IPS-18c (cell line): Measurements from ENCODE around the gene PDIA5.

Experiments used
- H3K4me3 ChIP-seq: 2 replicates; pipeline ENCODE4 v1.7.0; 2013; ENCODE audit warnings: low read depth, mild to moderate bottlenecking, low read length, moderate library complexity; ENCODE audit not compliant: insufficient read depth
- H3K9me3 ChIP-seq: one replicate; pipeline ENCODE4 v1.6.1; 2013; ENCODE audit warnings: mild to moderate bottlenecking, low read length, moderate library complexity; ENCODE audit not compliant: control insufficient read depth, insufficient read depth

The PDIA5 gene

GRCh38 chr3:123036352-123037014 lies 30.3 kb upstream of the PDIA5 start:
- H3K4me3 ChIP-seq: no peak overlapping the region

GRCh38 chr3:123037015-123037375 lies 29.8 kb upstream of the PDIA5 start:
- Histone ChIP-seq H3K9me3 (no peaks in the 10 kb centered on the region), H3K4me3 (no peak overlapping the region)

More at GRCh38 chr3:123036352-123037014, 30.3 kb upstream of the PDIA5 start:
- no peaks in the 10 kb centered on the region for H3K9me3 ChIP-seq

GRCh38 chr3:123038751-123039150 lies 28.1 kb upstream of the PDIA5 start:
- no peak overlapping the region for H3K4me3 ChIP-seq
- no peaks in the 10 kb centered on the region for H3K9me3 ChIP-seq

GRCh38 chr3:123039178-123039577 lies 27.6 kb upstream of the PDIA5 start:
- H3K4me3 ChIP-seq: no peak overlapping the region
- no peaks in the 10 kb centered on the region for H3K9me3 ChIP-seq

GRCh38 chr3:123042413-123042812 lies 24.4 kb upstream of the PDIA5 start:
- H3K9me3 ChIP-seq: no peaks in the 10 kb centered on the region
- no peak overlapping the region for H3K4me3 ChIP-seq

- H3K4me3 ChIP-seq: no peak overlapping the region
- no peaks in the 10 kb centered on the region for H3K9me3 ChIP-seq
These were observed 21.7 kb upstream of the PDIA5 start for GRCh38 chr3:123044981-123045763.

- no peaks in the 10 kb centered on the region for H3K9me3 ChIP-seq
- no peak overlapping the region for H3K4me3 ChIP-seq
These were observed 20.4 kb upstream of the PDIA5 start for GRCh38 chr3:123046262-123047061.

- no peaks in the 10 kb centered on the region for H3K9me3 ChIP-seq
- no peak overlapping the region for H3K4me3 ChIP-seq
These were observed 19.8 kb upstream of the PDIA5 start for GRCh38 chr3:123047062-123047319.

GRCh38 chr3:123048480-123049237 lies 18.2 kb upstream of the PDIA5 start:
- Histone ChIP-seq H3K9me3 (no peaks in the 10 kb centered on the region), H3K4me3 (no peak overlapping the region)

- no peaks in the 10 kb centered on the region for H3K9me3 ChIP-seq
- no peak overlapping the region for H3K4me3 ChIP-seq
These were observed 16.2 kb upstream of the PDIA5 start for GRCh38 chr3:123050666-123051065.

GRCh38 chr3:123053107-123053506 lies 13.7 kb upstream of the PDIA5 start:
- Histone ChIP-seq H3K9me3 (no peaks in the 10 kb centered on the region), H3K4me3 (no peak overlapping the region)

- no peak overlapping the region for H3K4me3 ChIP-seq
These were observed 12.6 kb upstream of the PDIA5 start for GRCh38 chr3:123054109-123054778.

GRCh38 chr3:123054931-123055330 lies 11.9 kb upstream of the PDIA5 start:
- H3K4me3 ChIP-seq: no peak overlapping the region
- H3K9me3 ChIP-seq: no peaks in the 10 kb centered on the region

More at GRCh38 chr3:123054109-123054778, 12.6 kb upstream of the PDIA5 start:
- H3K9me3 ChIP-seq: no peaks in the 10 kb centered on the region

GRCh38 chr3:123055352-123055751 lies 11.5 kb upstream of the PDIA5 start:
- Histone ChIP-seq H3K9me3 (no peaks in the 10 kb centered on the region), H3K4me3 (no peak overlapping the region)

- Histone ChIP-seq H3K9me3 (no peaks in the 10 kb centered on the region), H3K4me3 (no peak overlapping the region)
These were observed 8.3 kb upstream of the PDIA5 start for GRCh38 chr3:123058505-123058904.

GRCh38 chr3:123060054-123060453 lies 6.8 kb upstream of the PDIA5 start:
- Histone ChIP-seq H3K4me3 (no peak overlapping the region), H3K9me3 (no peaks in the 10 kb centered on the region)

GRCh38 chr3:123061856-123062255 lies 5.0 kb upstream of the PDIA5 start:
- H3K4me3 ChIP-seq: no peak overlapping the region

More at GRCh38 chr3:123061856-123062255, 5.0 kb upstream of the PDIA5 start:
- no peaks in the 10 kb centered on the region for H3K9me3 ChIP-seq
